ENCODE data around the gene CD101. TPM values are rescaled to one million over a fixed set of nuclear protein-coding genes. Genes with fewer than 3 reads are reported as not detected.

Gene CD101
- polyA plus RNA-seq, 1 experiment = 0.02 TPM

- no peak overlapping the region for H3K4me3 ChIP-seq (ENCODE audit: low read depth, low read length)
- no peak for TF ChIP-seq CTCF (IDR thresholded peaks at IDR 0.05; ENCODE audit: low read depth, low read length)
- H3K27ac ChIP-seq (ENCODE audit: low read depth, low read length) = no peak overlapping the region
- CTCF ChIA-PET = no interaction called here
- H3K27me3 ChIP-seq (ENCODE audit: control insufficient read depth, insufficient read depth, low read length) = peaks cover 6% of the 10 kb centered on the region
- H3K9me3 ChIP-seq (ENCODE audit: control insufficient read depth, insufficient read depth, low read length) = no peaks in the 10 kb centered on the region
- no peak for DNase-seq (ENCODE audit: low read depth, low spot score)
- POLR2A ChIA-PET = no interaction called here
Observed at GRCh38 chr1:116981521-116982037, 20.0 kb upstream of the CD101 start.

DNA sequence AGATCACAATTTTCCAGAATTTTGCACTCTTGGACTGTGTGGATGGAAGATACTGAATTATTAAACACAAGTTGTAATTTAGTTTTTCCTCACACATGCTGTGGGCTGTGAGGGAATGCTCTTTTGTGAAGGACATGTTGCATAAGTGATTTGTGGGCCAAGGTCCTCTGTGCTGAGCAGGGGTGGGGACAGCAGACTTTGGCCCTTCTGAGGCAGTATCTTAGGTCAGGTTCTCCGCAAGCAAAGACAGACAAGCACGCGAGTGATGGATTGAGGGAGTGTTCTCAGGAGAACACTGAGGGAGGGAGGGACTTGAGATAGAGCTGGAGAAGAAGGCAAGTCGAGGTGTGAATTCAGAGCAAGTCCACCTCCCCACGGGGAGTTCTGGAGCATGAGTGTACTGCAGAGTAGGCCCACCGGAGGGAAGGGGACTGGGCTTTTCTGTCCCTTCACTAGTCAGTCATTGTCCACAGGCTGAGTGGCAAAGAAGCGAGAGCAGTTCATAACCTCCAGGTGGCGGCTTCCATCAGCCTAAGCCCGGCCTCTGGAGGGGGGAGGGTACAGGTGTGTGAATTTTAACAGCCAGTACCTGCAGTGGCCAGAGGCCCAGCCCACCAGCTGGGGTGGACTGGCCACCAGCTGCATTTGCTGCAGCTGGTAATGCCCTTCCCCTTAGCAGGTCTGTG is 19.1 kb upstream of the CD101 start:
- Histone ChIP-seq H3K9me3 (ENCODE audit: control insufficient read depth, insufficient read depth, low read length) (no peaks in the 10 kb centered on the region), H3K4me3 (ENCODE audit: low read depth, low read length) (no peak overlapping the region), H3K27me3 (ENCODE audit: control insufficient read depth, insufficient read depth, low read length) (peaks cover 6% of the 10 kb centered on the region), H3K27ac (ENCODE audit: low read depth, low read length) (no peak overlapping the region)
- no peak for TF ChIP-seq CTCF (IDR thresholded peaks at IDR 0.05; ENCODE audit: low read depth, low read length)
- ChIA-PET CTCF (interaction anchor here (0.6 kb wide), 1 partner anchor 1045 kb away, joined by 5 read pairs; no protein-coding TSS in a partner anchor), POLR2A (no interaction called here)
- no peak for DNase-seq (ENCODE audit: low read depth, low spot score)

GRCh38 chr1:116983112-116983511 is 18.4 kb upstream of the CD101 start:
- Histone ChIP-seq H3K4me3 (ENCODE audit: low read depth, low read length) (no peak overlapping the region), H3K9me3 (ENCODE audit: control insufficient read depth, insufficient read depth, low read length) (no peaks in the 10 kb centered on the region), H3K27me3 (ENCODE audit: control insufficient read depth, insufficient read depth, low read length) (peaks cover 6% of the 10 kb centered on the region), H3K27ac (ENCODE audit: low read depth, low read length) (no peak overlapping the region)
- CTCF ChIA-PET = interaction anchor here (0.6 kb wide), 1 partner anchor 1045 kb away, joined by 5 read pairs; no protein-coding TSS in a partner anchor
- POLR2A ChIA-PET = no interaction called here
- DNase-seq (ENCODE audit: low read depth, low spot score) = no peak
- no peak for TF ChIP-seq CTCF (IDR thresholded peaks at IDR 0.05; ENCODE audit: low read depth, low read length)

- no peaks in the 10 kb centered on the region for H3K9me3 ChIP-seq (ENCODE audit: control insufficient read depth, insufficient read depth, low read length)
- peaks cover 6% of the 10 kb centered on the region for H3K27me3 ChIP-seq (ENCODE audit: control insufficient read depth, insufficient read depth, low read length)
- POLR2A ChIA-PET = no interaction called here
- H3K27ac ChIP-seq (ENCODE audit: low read depth, low read length) = no peak overlapping the region
- CTCF ChIA-PET = no interaction called here
- H3K4me3 ChIP-seq (ENCODE audit: low read depth, low read length) = no peak overlapping the region
- DNase-seq (ENCODE audit: low read depth, low spot score) = no peak
- TF ChIP-seq CTCF (IDR thresholded peaks at IDR 0.05; ENCODE audit: low read depth, low read length) = no peak
Observed at GRCh38 chr1:116983678-116984077, 17.9 kb upstream of the CD101 start.

DNA sequence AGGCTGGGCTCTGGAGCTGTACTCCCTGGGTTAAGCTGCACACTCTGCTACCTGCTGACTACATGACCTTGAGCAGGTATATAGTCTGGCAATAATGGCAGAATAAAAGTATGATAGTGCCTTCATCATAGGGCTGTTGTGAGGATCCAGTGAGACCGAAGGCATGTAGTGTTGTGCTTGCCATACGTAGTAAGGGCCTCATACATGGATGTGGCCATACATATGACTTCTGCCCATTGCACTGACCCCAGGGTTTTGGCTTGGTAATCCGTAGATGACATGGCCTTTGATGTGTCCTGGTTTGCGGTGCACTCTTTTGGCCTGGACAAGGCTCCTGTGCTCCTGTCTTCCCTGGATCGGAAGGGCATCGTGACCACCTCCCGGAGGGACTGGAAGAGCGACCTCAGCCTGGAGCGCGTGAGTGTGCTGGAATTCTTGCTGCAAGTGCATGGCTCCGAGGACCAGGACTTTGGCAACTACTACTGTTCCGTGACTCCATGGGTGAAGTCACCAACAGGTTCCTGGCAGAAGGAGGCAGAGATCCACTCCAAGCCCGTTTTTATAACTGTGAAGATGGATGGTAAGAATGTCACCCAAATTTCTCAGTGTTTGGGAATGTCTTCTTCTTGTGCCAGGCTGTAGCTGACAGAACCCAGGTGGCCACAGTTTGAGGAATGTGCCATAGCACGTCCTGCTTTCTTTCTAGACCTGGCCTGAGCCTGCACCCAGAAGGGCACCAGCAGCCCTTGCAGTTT is 17.0 kb upstream of the CD101 start:
- ChIA-PET CTCF (no interaction called here), POLR2A (no interaction called here)
- DNase-seq (ENCODE audit: low read depth, low spot score) = no peak

More for the DNA sequence above, 17.0 kb upstream of the CD101 start:
- H3K4me3 ChIP-seq (ENCODE audit: low read depth, low read length) = no peak overlapping the region
- no peak overlapping the region for H3K27ac ChIP-seq (ENCODE audit: low read depth, low read length)
- H3K9me3 ChIP-seq (ENCODE audit: control insufficient read depth, insufficient read depth, low read length) = no peaks in the 10 kb centered on the region
- H3K27me3 ChIP-seq (ENCODE audit: control insufficient read depth, insufficient read depth, low read length) = peaks cover 6% of the 10 kb centered on the region
- TF ChIP-seq CTCF (IDR thresholded peaks at IDR 0.05; ENCODE audit: low read depth, low read length) = no peak
